Trophoblast cell (in vitro differentiated cells and primary cell): Measurements from ENCODE around the gene RTKN.
A peak's percentile ranks its signal among the peaks of the same experiment; 100 is the strongest.
"Not testable (repeated sequence)": the region's sequence is repeated elsewhere in the genome, so short reads cannot be mapped to it uniquely, and the experiment has no call there.

Experiments used
- DNase-seq, 2 donors: peaks; one replicate each; pipeline ENCODE4 v3.0.0-alpha.2; 2016
- H2AFZ ChIP-seq: 2 replicates; pipeline ENCODE4 v1.6.1; 2013; ENCODE audit warnings: low read length, moderate library complexity, mild to moderate bottlenecking; ENCODE audit not compliant: insufficient read depth, poor library complexity
- H2AK5ac ChIP-seq: 2 replicates; pipeline ENCODE4 v1.6.1; 2013; ENCODE audit warnings: mild to moderate bottlenecking, low read length
- H2BK120ac ChIP-seq: 2 replicates; pipeline ENCODE4 v1.6.1; 2013; ENCODE audit warnings: low read length, mild to moderate bottlenecking, moderate library complexity; ENCODE audit not compliant: insufficient read depth, poor library complexity
- H2BK12ac ChIP-seq: 2 replicates; pipeline ENCODE4 v1.6.1; 2013; ENCODE audit warnings: mild to moderate bottlenecking, low read length, moderate library complexity
- H2BK5ac ChIP-seq: 2 replicates; pipeline ENCODE4 v1.6.1; 2013; ENCODE audit warnings: low read length, low read depth, moderate library complexity, mild to moderate bottlenecking; ENCODE audit not compliant: poor library complexity
- H3K14ac ChIP-seq: 2 replicates; pipeline ENCODE4 v1.6.1; 2013; ENCODE audit warnings: mild to moderate bottlenecking, low read length
- H3K18ac ChIP-seq: 2 replicates; pipeline ENCODE4 v1.6.1; 2013; ENCODE audit warnings: mild to moderate bottlenecking, low read length
- H3K23ac ChIP-seq: 2 replicates; pipeline ENCODE4 v1.6.1; 2013; ENCODE audit warnings: low read length
- H3K27ac ChIP-seq: 2 replicates; pipeline ENCODE4 v1.5.1; 2013; ENCODE audit warnings: low read depth, mild to moderate bottlenecking, inconsistent platforms, low read length, moderate library complexity
- H3K27me3 ChIP-seq: 2 replicates; pipeline ENCODE4 v1.6.1; 2013; ENCODE audit warnings: inconsistent platforms, mild to moderate bottlenecking, low read length, moderate library complexity; ENCODE audit not compliant: insufficient read depth
- H3K36me3 ChIP-seq, 2 experiments: 1 replicate in 1 of 2; 2 replicates in 1 of 2; pipeline ENCODE4 v1.6.1; 2013; ENCODE audit warnings: low read length in 2 of 2, mild to moderate bottlenecking in 2 of 2, moderate library complexity in 1 of 2; ENCODE audit not compliant: insufficient read depth in 2 of 2, control insufficient read depth in 1 of 2
- H3K4ac ChIP-seq: 2 replicates; pipeline ENCODE4 v1.6.1; 2013; ENCODE audit warnings: low read depth, mild to moderate bottlenecking, low read length, moderate library complexity
- H3K4me1 ChIP-seq, 2 experiments: 1 replicate in 1 of 2; 2 replicates in 1 of 2; pipeline ENCODE4 v1.6.1; 2013; ENCODE audit warnings: low read length in 2 of 2, mild to moderate bottlenecking in 2 of 2, moderate library complexity in 1 of 2; ENCODE audit not compliant: insufficient read depth in 2 of 2, control insufficient read depth in 1 of 2
- H3K4me2 ChIP-seq: 2 replicates; pipeline ENCODE4 v1.6.1; 2013; ENCODE audit warnings: inconsistent platforms, mild to moderate bottlenecking, low read length, moderate library complexity
- H3K4me3 ChIP-seq: 2 replicates; pipeline ENCODE4 v1.5.1; 2013; ENCODE audit warnings: mild to moderate bottlenecking, low read depth, low read length, inconsistent platforms
- H3K79me1 ChIP-seq: one replicate; pipeline ENCODE4 v1.6.1; 2013; ENCODE audit warnings: low read length
- H3K79me2 ChIP-seq: 2 replicates; pipeline ENCODE4 v1.6.1; 2013; ENCODE audit warnings: low read length, mild to moderate bottlenecking; ENCODE audit not compliant: control insufficient read depth, insufficient read depth, poor library complexity
- H3K9ac ChIP-seq: 2 replicates; pipeline ENCODE4 v1.6.1; 2013; ENCODE audit warnings: mild to moderate bottlenecking, low read length
- H3K9me3 ChIP-seq: 2 replicates; pipeline ENCODE4 v1.6.1; 2013; ENCODE audit warnings: low read depth, mild to moderate bottlenecking, control low read depth, inconsistent platforms, low read length; ENCODE audit not compliant: insufficient read depth
- H4K12ac ChIP-seq: 2 replicates; pipeline ENCODE4 v1.6.1; 2013; ENCODE audit warnings: low read depth, mild to moderate bottlenecking, low read length, moderate library complexity
- H4K8ac ChIP-seq: 2 replicates; pipeline ENCODE4 v1.6.1; 2013; ENCODE audit warnings: low read depth, mild to moderate bottlenecking, low read length, moderate library complexity
- H4K91ac ChIP-seq: one replicate; pipeline ENCODE4 v1.6.1; 2013; ENCODE audit warnings: low read depth, mild to moderate bottlenecking, low read length, moderate library complexity
- WGBS: extraction: QIAGEN DNeasy Blood & Tissue Kit; methylation state at CpG from one replicate; pipeline ENCODE4 v1.1.7; 2013; ENCODE audit warnings: missing lambda C conversion rate; ENCODE audit not compliant: insufficient read length, insufficient coverage; ENCODE audit errors: extremely low coverage; 5-methylcytosine and 5-hydroxymethylcytosine counted together

Gene RTKN

GRCh38 chr2:74462054-74462785 is 20.5 kb upstream of the RTKN start:
- peaks cover 5% of the 10 kb centered on the region for H3K9me3 ChIP-seq
- peaks cover 19% of the 10 kb centered on the region for H3K79me1 ChIP-seq
- H3K79me2 ChIP-seq: peaks cover 19% of the 10 kb centered on the region
- H2AFZ ChIP-seq: no peak overlapping the region
- no peak overlapping the region for H3K4ac ChIP-seq
- H3K4me1 ChIP-seq: peaks cover 6 to 12% of the 10 kb centered on the region in 2 experiments
- no peak overlapping the region for H3K4me3 ChIP-seq
- H4K12ac ChIP-seq: no peak overlapping the region
- H2BK5ac ChIP-seq: no peak overlapping the region
- H3K18ac ChIP-seq: no peak overlapping the region
- no peak overlapping the region for H4K8ac ChIP-seq
- no peaks in the 10 kb centered on the region for H3K27me3 ChIP-seq
- H2BK12ac ChIP-seq: no peak overlapping the region
- no peak overlapping the region for H2AK5ac ChIP-seq
- no peak for DNase-seq
- H3K14ac ChIP-seq: no peak overlapping the region
- no peak overlapping the region for H3K23ac ChIP-seq
- H3K27ac ChIP-seq: no peak overlapping the region
- H3K4me2 ChIP-seq: no peak overlapping the region
- H3K36me3 ChIP-seq: peaks cover 34 to 36% of the 10 kb centered on the region in 2 experiments
- no peak overlapping the region for H4K91ac ChIP-seq
- WGBS: no CpG with 5 or more reads among the region's 20 CpGs
- no peak overlapping the region for H2BK120ac ChIP-seq
- no peak overlapping the region for H3K9ac ChIP-seq

GRCh38 chr2:74461187-74462053 is 19.7 kb upstream of the RTKN start:
- Histone ChIP-seq H3K4me1 (peaks cover 6 to 12% of the 10 kb centered on the region in 2 experiments), H3K79me1 (peaks cover 21% of the 10 kb centered on the region), H4K12ac (no peak overlapping the region), H2AK5ac (no peak overlapping the region), H3K18ac (no peak overlapping the region), H2BK12ac (no peak overlapping the region), H2BK5ac (no peak overlapping the region), H3K4me2 (no peak overlapping the region), H3K27ac (no peak overlapping the region), H4K8ac (no peak overlapping the region), H4K91ac (no peak overlapping the region), H3K27me3 (no peaks in the 10 kb centered on the region), H2AFZ (no peak overlapping the region), H3K4ac (no peak overlapping the region), H3K14ac (no peak overlapping the region), H3K9me3 (peaks cover 5% of the 10 kb centered on the region), H3K9ac (no peak overlapping the region), H3K79me2 (peaks cover 19% of the 10 kb centered on the region), H3K36me3 (peaks cover 34 to 36% of the 10 kb centered on the region in 2 experiments), H3K4me3 (no peak overlapping the region), H2BK120ac (no peak overlapping the region), H3K23ac (no peak overlapping the region)
- no CpG with 5 or more reads among the region's 27 CpGs for WGBS
- DNase-seq: no peak

GRCh38 chr2:74460187-74460586 is 18.4 kb upstream of the RTKN start:
- H3K14ac ChIP-seq: not testable (repeated sequence)
- WGBS: no CpG with 5 or more reads among the region's 10 CpGs

GRCh38 chr2:74459503-74460118 is 17.9 kb upstream of the RTKN start:
- Histone ChIP-seq H3K36me3 (peaks cover 34% of the 10 kb centered on the region in 2 experiments), H3K4me1 (peaks cover 11 to 19% of the 10 kb centered on the region in 2 experiments), H4K12ac (peak overlapping the region; percentile 55), H3K9ac (peak overlapping the region; percentile 5), H3K79me2 (peaks cover 14% of the 10 kb centered on the region), H4K8ac (peak overlapping the region; percentile 23), H3K79me1 (peaks cover 16% of the 10 kb centered on the region), H2AK5ac (peak overlapping the region; percentile 30), H3K4ac (peak overlapping the region; percentile 28), H3K4me2 (peak overlapping the region; percentile 78)
- H3K9me3 ChIP-seq, H3K14ac ChIP-seq, H4K91ac ChIP-seq, H2BK12ac ChIP-seq, H3K23ac ChIP-seq, H2BK5ac ChIP-seq, H3K4me3 ChIP-seq, DNase-seq, H2AFZ ChIP-seq, H3K27me3 ChIP-seq, H3K27ac ChIP-seq, H3K18ac ChIP-seq, H2BK120ac ChIP-seq: not testable (repeated sequence)
- 100% methylated on average over 1 of the region's 13 CpGs for WGBS

More at GRCh38 chr2:74460187-74460586, 18.4 kb upstream of the RTKN start:
- H2BK12ac ChIP-seq, H4K91ac ChIP-seq, H2AK5ac ChIP-seq, H4K12ac ChIP-seq, H3K4me2 ChIP-seq, H3K4ac ChIP-seq, H2BK120ac ChIP-seq, H3K23ac ChIP-seq, H4K8ac ChIP-seq, DNase-seq, H2BK5ac ChIP-seq, H3K4me3 ChIP-seq, H2AFZ ChIP-seq, H3K27me3 ChIP-seq, H3K18ac ChIP-seq, H3K27ac ChIP-seq, H3K9me3 ChIP-seq, H3K9ac ChIP-seq: not testable (repeated sequence)
- H3K36me3 ChIP-seq: peaks cover 34 to 36% of the 10 kb centered on the region in 2 experiments
- H3K79me1 ChIP-seq: peaks cover 21% of the 10 kb centered on the region
- peaks cover 19% of the 10 kb centered on the region for H3K79me2 ChIP-seq
- H3K4me1 ChIP-seq: peaks cover 11 to 18% of the 10 kb centered on the region in 2 experiments
